Measurements from ENCODE around the gene DOP1B.
A peak's percentile ranks its signal among the peaks of the same experiment; 100 is the strongest.
"Not testable (repeated sequence)": the region's sequence is repeated elsewhere in the genome, so short reads cannot be mapped to it uniquely, and the experiment has no call there.

Gene DOP1B

GRCh38 chr21:36180963-36181362 is 24.3 kb downstream of the DOP1B start:
- Mint-ChIP-seq H3K27ac (no peak overlapping the region), H3K4me3 (no peak overlapping the region), H3K9me3 (no peaks in the 10 kb centered on the region), H3K27me3 (no peaks in the 10 kb centered on the region), H3K4me1 (peaks cover 4% of the 10 kb centered on the region)
- no peak for ATAC-seq
- DNase-seq = no peak

- Mint-ChIP-seq H3K4me1 (peaks cover 2% of the 10 kb centered on the region), H3K27me3 (no peaks in the 10 kb centered on the region), H3K4me3 (no peak overlapping the region), H3K27ac (no peak overlapping the region), H3K9me3 (no peaks in the 10 kb centered on the region)
- no peak for ATAC-seq
- DNase-seq = no peak
Observed at GRCh38 chr21:36183144-36183795, 26.6 kb downstream of the DOP1B start.

DNA sequence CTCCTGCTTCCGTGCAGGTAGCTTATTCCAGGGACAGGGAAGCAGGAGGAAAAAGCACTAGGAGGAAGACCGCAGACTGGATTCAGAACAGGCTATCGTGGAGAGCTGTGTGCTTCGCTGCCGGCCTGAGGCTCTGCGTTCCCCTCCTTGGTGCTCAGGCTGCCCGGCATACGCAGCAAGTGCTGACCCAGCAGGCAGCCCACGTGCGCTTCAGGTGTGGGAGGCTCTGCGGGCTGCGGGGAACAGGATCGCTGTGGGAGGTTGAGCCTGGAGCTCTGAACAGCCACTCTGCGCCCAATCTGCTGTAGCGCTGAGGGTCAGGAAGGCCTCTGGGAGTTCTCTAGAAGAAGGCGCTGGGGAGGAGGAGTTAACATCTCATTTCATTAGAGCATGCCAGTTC is 27.9 kb downstream of the DOP1B start:
- peaks cover 5% of the 10 kb centered on the region for H3K4me1 Mint-ChIP-seq
- no peak overlapping the region for H3K4me3 Mint-ChIP-seq
- no peaks in the 10 kb centered on the region for H3K9me3 Mint-ChIP-seq
- H3K27me3 Mint-ChIP-seq = no peaks in the 10 kb centered on the region
- no peak overlapping the region for H3K27ac Mint-ChIP-seq
- DNase-seq = no peak
- ATAC-seq = no peak

DNA sequence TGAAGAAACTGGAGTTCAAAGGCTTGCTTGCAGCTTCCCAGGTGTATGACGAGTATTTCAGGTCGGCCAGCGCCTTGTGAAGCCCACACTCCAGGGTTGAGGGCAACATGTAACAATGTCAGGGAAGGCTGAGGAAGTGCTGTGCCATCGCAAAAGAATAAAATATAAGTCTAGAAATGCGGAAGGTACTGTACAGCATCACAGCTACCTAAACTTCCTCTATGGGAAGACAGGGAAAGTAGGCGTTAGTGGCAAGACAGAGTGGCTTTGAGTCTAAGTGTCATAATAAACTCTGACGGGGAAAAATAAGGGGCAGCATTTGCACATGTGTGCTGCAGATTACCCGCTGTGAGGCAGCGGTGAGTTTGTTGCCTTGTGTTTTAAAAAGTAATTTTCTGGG is 28.9 kb downstream of the DOP1B start:
- DNase-seq (no peak), ATAC-seq (no peak)
- no peak overlapping the region for H3K27ac Mint-ChIP-seq
- H3K4me3 Mint-ChIP-seq = no peak overlapping the region
- H3K27me3 Mint-ChIP-seq = no peaks in the 10 kb centered on the region
- peaks cover 5% of the 10 kb centered on the region for H3K4me1 Mint-ChIP-seq
- no peaks in the 10 kb centered on the region for H3K9me3 Mint-ChIP-seq

- Mint-ChIP-seq H3K27ac (no peak overlapping the region), H3K4me1 (peaks cover 5% of the 10 kb centered on the region), H3K27me3 (no peaks in the 10 kb centered on the region), H3K4me3 (no peak overlapping the region), H3K9me3 (no peaks in the 10 kb centered on the region)
- ATAC-seq (no peak), DNase-seq (no peak)
Observed at GRCh38 chr21:36186081-36186480, 29.5 kb downstream of the DOP1B start.

- peak overlapping the region in 1 of 2 donors; percentile 20 for H3K27ac Mint-ChIP-seq
Observed at GRCh38 chr21:36186506-36187399, 30.1 kb downstream of the DOP1B start.

GRCh38 chr21:36188081-36188681 is 31.6 kb downstream of the DOP1B start:
- Mint-ChIP-seq H3K4me3 (no peak overlapping the region), H3K4me1 (peaks cover 5% of the 10 kb centered on the region), H3K9me3 (no peaks in the 10 kb centered on the region), H3K27me3 (no peaks in the 10 kb centered on the region), H3K27ac (peak overlapping the region; percentile 8 to 89)
- DNase-seq = no peak
- ATAC-seq = no peak

More at GRCh38 chr21:36186506-36187399, 30.1 kb downstream of the DOP1B start:
- no peak overlapping the region for H3K4me3 Mint-ChIP-seq
- ATAC-seq (no peak), DNase-seq (no peak)
- H3K9me3 Mint-ChIP-seq = no peaks in the 10 kb centered on the region
- H3K27me3 Mint-ChIP-seq = no peaks in the 10 kb centered on the region
- H3K4me1 Mint-ChIP-seq = peaks cover 5% of the 10 kb centered on the region

DNA sequence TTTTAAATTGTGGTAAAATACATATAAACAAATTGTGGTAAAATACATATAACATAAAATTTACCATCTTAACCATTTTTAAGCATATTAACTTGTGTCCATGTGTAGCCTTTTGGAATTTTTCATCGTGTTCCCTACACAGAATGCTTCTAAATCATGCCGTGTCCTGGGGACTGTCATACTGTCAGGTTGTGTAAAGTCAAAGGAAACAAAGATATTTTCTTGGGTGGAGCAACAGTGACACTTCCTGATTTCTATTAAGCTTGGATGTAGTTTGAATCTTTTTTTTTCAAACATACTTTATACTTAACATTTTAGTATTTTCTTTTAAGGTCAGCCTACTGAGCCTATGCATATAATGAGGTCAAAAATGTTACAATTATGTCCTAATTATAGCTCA is 32.3 kb downstream of the DOP1B start:
- DNase-seq = no peak
- Mint-ChIP-seq H3K4me3 (no peak overlapping the region), H3K27me3 (no peaks in the 10 kb centered on the region), H3K27ac (no peak overlapping the region), H3K4me1 (peaks cover 5% of the 10 kb centered on the region), H3K9me3 (no peaks in the 10 kb centered on the region)
- no peak for ATAC-seq

GRCh38 chr21:36190736-36191135 is 34.1 kb downstream of the DOP1B start:
- no peaks in the 10 kb centered on the region for H3K27me3 Mint-ChIP-seq
- no peaks in the 10 kb centered on the region for H3K9me3 Mint-ChIP-seq
- no peak overlapping the region for H3K27ac Mint-ChIP-seq

GRCh38 chr21:36193200-36193599 is 36.6 kb downstream of the DOP1B start:
- no peak for DNase-seq
- Mint-ChIP-seq H3K4me1 (peaks cover 3% of the 10 kb centered on the region), H3K4me3 (no peak overlapping the region), H3K27ac (peak overlapping the region; percentile 20 to 50), H3K27me3 (no peaks in the 10 kb centered on the region), H3K9me3 (no peaks in the 10 kb centered on the region)
- no peak for ATAC-seq

More at GRCh38 chr21:36190736-36191135, 34.1 kb downstream of the DOP1B start:
- ATAC-seq (no peak), DNase-seq (no peak)
- H3K4me3 Mint-ChIP-seq = no peak overlapping the region
- peaks cover 5% of the 10 kb centered on the region for H3K4me1 Mint-ChIP-seq

DNA sequence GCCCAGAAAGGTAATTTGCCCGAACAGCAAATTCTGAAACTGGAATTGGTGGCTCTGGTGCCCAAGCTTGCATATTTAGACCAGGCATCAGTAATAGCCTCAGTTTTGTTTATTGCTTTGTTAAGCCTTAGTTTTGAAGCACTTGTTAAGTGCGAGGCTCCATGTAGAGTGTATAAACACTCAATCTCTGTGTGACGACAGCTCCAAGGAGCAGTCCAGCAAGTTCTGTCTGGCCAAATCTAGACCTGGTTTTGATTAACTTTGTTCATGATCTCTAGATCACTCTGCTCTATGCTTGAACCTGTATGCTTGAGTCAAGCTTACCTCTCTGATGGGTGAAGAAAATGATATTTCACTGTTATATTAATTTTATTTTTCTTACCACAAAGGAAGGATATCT is 37.4 kb downstream of the DOP1B start:
- Mint-ChIP-seq H3K27me3 (no peaks in the 10 kb centered on the region), H3K4me1 (no peaks in the 10 kb centered on the region), H3K4me3 (no peak overlapping the region), H3K9me3 (no peaks in the 10 kb centered on the region), H3K27ac (no peak overlapping the region)
- ATAC-seq (no peak), DNase-seq (no peak)

DNA sequence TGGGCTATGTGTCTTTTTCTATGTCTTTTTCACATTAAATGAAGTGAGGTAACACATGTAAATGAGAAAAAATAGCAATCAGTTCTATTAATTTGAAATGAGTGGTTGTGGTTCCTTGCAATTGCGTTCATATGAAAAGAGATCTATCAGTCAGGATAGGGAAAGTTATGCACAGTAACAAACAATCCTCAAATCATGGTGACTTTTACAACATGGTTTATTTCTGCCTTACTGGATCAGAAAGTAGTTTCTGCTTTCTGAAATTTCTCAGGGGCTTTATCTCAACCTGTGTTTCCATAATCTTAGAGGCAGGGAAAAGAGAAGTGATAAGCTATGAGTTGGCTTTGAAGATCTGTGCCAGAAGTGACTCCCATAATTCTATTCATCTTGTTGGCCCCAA is 39.0 kb downstream of the DOP1B start:
- Mint-ChIP-seq H3K9me3 (no peaks in the 10 kb centered on the region), H3K4me3 (no peak overlapping the region), H3K27me3 (no peaks in the 10 kb centered on the region), H3K4me1 (no peaks in the 10 kb centered on the region), H3K27ac (no peak overlapping the region)
- DNase-seq (no peak), ATAC-seq (no peak)

GRCh38 chr21:36199021-36199420 is 42.4 kb downstream of the DOP1B start:
- no peak for DNase-seq
- Mint-ChIP-seq H3K9me3 (no peaks in the 10 kb centered on the region), H3K4me3 (no peak overlapping the region), H3K27ac (no peak overlapping the region), H3K4me1 (peaks cover 10% of the 10 kb centered on the region), H3K27me3 (no peaks in the 10 kb centered on the region)
- ATAC-seq = no peak

GRCh38 chr21:36199575-36199974 is 43.0 kb downstream of the DOP1B start:
- H3K4me3 Mint-ChIP-seq, H3K9me3 Mint-ChIP-seq, H3K27ac Mint-ChIP-seq, ATAC-seq, H3K27me3 Mint-ChIP-seq, DNase-seq: not testable (repeated sequence)
- peaks cover 12% of the 10 kb centered on the region for H3K4me1 Mint-ChIP-seq

- DNase-seq (no peak), ATAC-seq (no peak)
- peaks cover 12% of the 10 kb centered on the region for H3K4me1 Mint-ChIP-seq
- no peaks in the 10 kb centered on the region for H3K9me3 Mint-ChIP-seq
- H3K27ac Mint-ChIP-seq = no peak overlapping the region
- no peaks in the 10 kb centered on the region for H3K27me3 Mint-ChIP-seq
- no peak overlapping the region for H3K4me3 Mint-ChIP-seq
Observed at GRCh38 chr21:36200081-36200561, 43.5 kb downstream of the DOP1B start.

All from stimulated activated naive CD8-positive, alpha-beta T cell treated with anti-CD3 and anti-CD28 coated beads, Interleukin-15, amount 100 ng/mL, for 72 hours (primary cell).